HG03457 (cell line): Measurements from ENCODE around the gene LRRC8C.

Source experiments
- ATAC-seq: cut with Tn5 transposase; IDR thresholded peaks from one replicate; pipeline ENCODE4 v1.9.1; 2021; ENCODE audit warnings: moderate number of reproducible peaks; ENCODE audit not compliant: unreplicated experiment

Gene LRRC8C

DNA sequence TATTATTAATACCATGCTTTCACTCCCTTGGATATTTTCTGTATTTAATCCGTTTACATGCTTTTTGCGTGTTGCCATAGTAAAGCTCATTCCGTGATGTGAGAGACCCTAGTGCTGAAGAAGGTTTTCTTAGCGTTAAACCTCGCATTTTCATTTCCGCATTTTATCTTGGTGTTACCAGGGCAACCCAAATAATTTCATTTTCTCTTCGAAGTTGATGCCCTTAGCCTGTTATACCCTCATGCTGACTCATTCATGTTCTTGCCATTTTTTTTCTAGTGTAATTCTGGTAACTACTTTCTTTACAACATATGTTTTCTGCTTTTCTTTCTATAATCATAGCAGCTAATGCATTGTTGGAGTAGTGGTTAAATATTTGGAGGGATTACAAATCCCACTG, 37.2 kb downstream of the LRRC8C start:
- peak; percentile 93 for ATAC-seq

GRCh38 chr1:89670711-89671110, 37.8 kb downstream of the LRRC8C start:
- no peak for ATAC-seq

DNA sequence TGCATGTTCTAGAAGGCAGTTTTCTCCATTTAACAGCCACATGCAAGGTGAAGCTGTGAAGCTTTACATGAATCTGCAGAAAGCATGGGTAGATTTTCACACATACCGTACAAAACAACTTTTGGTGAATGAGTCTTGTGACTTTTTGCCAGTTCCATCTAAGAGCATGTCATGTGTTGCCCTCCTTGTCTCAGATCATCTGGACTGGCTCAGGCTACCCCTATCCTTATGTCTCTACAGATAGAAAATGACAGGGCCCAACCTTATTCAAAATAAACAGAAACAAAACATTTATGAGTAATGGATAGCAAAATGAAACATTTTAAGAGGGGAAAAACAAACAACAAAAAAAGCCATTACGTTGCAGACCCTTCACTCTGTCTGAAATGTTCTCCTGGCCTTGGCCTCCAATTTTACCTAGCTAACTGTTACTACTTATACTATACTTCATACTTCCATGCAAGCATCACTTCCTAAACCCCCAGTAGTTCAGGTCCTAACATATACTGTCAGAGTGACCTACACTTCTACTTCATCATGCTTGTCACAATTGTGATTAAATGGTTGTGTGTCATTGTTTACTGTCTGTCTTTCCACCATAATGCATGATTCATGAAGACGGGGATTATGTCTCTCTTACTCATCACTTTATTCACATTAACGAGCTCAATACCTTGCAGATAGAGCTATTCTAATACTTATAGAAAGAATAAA, 39.0 kb downstream of the LRRC8C start:
- no peak for ATAC-seq

- ATAC-seq = no peak
Observed at GRCh38 chr1:89672489-89673183, 39.7 kb downstream of the LRRC8C start.

DNA sequence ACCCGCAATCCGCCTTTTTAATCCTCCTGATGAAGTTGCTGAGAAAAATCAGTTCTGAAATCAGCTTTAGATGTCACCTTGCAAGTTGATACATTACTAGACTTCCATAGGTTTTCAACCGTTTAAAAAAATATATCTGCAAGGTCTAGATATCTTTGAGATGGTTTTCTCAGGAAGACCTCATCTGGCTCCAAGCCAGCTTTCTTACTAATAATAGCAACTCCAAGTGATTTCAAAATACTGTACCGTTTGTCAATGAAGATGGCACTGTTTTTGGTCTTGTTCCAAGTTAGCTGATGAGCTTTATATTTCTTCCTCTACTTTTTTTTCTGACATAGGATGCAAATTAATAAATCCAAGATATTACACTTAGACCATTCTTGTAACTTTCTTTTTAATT, 40.3 kb downstream of the LRRC8C start:
- no peak for ATAC-seq

- ATAC-seq = no peak
Observed at GRCh38 chr1:89675677-89676076, 42.8 kb downstream of the LRRC8C start.

DNA sequence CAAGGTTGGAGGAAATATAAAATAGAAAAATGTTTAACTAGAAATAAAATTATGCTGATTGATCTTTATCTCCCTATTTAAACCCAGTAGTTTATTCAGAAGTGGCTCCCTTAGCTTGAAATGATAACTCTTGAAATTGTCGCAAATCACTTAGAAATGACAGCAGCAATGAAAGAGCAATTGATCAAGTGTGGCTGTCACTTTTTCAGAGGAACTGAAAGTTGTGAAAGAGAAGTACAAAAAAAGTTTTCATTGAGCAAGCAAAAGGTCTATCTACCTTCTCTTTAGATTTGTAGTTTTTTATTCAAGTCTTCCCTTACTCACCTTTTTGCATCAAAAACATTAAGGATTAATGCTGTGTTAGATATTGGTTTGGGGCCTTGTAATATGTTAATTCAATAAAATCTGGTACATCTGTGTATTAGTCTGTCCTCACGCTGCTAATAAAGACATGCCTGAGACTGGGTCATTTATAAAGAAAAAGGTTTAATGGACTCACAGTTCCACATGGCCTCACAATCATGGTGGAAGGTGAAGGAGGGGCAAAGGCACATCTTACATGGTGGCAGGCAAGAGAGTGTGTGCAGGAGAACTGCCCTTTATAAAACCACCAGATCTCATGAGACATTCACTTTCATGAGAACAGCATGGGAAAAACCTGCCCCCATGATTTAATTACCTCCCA, 48.3 kb downstream of the LRRC8C start:
- ATAC-seq = no peak

- no peak for ATAC-seq
Observed at GRCh38 chr1:89682611-89683010, 49.7 kb downstream of the LRRC8C start.

GRCh38 chr1:89685461-89685860, 52.5 kb downstream of the LRRC8C start:
- ATAC-seq = no peak

DNA sequence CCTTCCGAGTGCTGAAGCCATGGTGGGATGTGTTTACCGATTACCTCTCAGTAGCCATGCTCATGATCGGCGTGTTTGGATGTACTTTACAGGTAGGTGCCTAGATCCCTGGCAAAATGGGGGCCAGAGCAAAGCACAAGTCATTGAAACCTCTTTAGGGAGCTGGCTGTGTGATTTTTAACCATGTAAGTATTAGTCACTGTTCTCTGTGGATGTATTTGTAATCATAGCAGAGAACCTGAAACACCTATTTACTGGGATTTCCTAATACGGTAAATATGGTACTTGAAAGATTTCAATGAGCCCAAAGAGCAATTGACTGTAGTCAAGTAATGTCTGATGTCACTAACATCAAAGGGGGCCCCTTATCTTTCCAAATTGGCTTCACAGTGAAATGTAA, 53.6 kb downstream of the LRRC8C start:
- no peak for ATAC-seq

DNA sequence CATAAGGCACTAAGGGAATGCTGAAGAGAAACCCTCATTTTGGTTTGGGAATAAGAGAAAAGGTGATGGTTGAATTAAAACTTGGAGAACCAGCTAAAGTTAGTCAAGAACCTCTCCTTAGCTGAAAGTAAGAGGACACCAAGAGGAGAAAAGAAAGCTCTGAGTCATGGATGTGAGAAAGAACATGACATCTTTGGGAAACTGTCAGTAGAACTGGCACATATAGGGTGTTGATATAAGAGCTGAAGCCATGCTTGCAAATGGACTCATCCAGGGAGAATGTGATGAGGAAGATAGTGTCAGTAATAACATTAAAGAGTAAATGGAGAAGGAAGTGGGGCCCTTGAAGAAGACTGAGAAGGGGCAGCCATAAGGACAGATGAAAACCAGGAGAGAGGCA, 54.3 kb downstream of the LRRC8C start:
- no peak for ATAC-seq

DNA sequence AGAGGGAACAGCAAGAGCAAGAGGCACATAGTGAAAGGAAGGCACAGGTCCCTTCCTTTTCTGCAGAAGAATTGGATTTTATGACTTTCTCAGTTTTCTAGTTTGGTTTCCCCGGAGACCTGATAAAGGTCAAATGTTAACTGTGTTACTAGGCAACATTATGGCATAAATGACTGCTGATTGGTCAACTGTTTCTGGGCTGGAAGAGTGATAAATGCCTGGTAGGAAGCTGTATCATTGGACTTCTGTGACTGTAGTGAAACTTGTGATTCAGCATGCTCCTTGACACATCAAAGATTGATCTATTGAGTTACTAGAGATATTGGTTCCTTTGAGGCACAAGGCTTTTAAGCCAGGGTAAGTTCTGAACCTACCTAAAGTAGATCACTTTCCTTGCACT, 55.7 kb downstream of the LRRC8C start:
- no peak for ATAC-seq

- no peak for ATAC-seq
Observed at GRCh38 chr1:89689234-89689633, 56.3 kb downstream of the LRRC8C start.

- ATAC-seq = no peak
Observed at GRCh38 chr1:89690595-89690994, 57.7 kb downstream of the LRRC8C start.

GRCh38 chr1:89692601-89693521, 59.9 kb downstream of the LRRC8C start:
- ATAC-seq = no peak

DNA sequence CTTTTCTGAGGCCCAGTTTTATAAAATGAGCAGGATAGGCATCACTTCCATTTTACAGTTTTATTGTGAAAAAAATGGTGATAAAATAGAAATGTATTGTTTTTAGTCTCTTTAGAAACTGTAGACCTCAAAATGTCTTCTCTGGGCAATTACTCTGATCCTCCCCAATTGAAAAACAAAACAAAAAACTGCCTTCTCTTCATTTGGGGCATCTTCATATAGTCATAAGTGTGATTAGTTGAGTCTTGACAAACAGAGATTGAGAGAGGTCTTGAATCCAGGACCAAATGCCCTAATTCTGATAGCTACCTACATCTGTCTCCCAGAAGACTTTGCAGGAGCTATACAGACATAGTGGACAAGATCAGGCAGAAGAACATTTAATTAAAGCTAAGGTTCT, 62.9 kb downstream of the LRRC8C start:
- ATAC-seq = no peak

DNA sequence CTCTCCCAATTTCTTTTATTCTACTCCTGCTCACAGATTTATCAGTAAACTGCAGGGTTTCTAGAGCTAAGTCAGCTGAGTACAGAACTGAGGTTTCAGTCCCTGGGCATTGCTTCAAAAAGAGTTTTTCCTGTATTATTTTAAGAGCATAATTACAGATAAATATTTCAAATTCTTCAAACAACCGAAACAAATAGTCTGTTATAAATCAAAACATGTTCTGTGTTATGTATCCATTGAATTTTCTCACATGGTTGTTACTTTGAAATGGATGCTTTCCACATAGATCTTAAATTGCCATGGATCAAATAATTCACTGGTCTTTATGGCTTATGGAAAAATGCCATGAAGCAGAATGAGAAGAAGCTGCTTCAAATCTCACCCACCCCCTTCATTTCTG, 64.5 kb downstream of the LRRC8C start:
- ATAC-seq = no peak

- no peak for ATAC-seq
Observed at GRCh38 chr1:89698020-89698560, 65.2 kb downstream of the LRRC8C start.

- ATAC-seq = no peak
Observed at GRCh38 chr1:89698624-89699023, 65.7 kb downstream of the LRRC8C start.

GRCh38 chr1:89699451-89699986, 66.6 kb downstream of the LRRC8C start:
- no peak for ATAC-seq
